Keratinocyte (primary cell): Measurements from ENCODE around the gene NHSL2. TPM values are rescaled to one million over a fixed set of nuclear protein-coding genes. Genes with fewer than 3 reads are reported as not detected.

Experiments used
- DNase-seq: peaks from one replicate; pipeline ENCODE4 v3.0.0-alpha.2; 2011; ENCODE audit warnings: low read depth, missing footprints, low spot score
- FAIRE-seq: peaks from 2 replicates; lab custom pipeline; 2011; peaks lifted over from hg19 to GRCh38; lab: Jason Lieb, UNC
- H2AFZ ChIP-seq: 2 replicates; pipeline ENCODE4 v1.6.0; 2012; ENCODE audit warnings: low read length, control low read depth, inconsistent platforms; ENCODE audit not compliant: control insufficient read depth
- H3K27ac ChIP-seq: 2 replicates; pipeline ENCODE4 v1.5.1; 2011; ENCODE audit warnings: low read length; ENCODE audit not compliant: control insufficient read depth, insufficient read depth
- H3K27me3 ChIP-seq: 3 replicates; pipeline ENCODE4 v1.6.0; 2011; ENCODE audit warnings: low read length; ENCODE audit not compliant: control insufficient read depth, insufficient read depth; ENCODE audit errors: extremely low read depth
- H3K36me3 ChIP-seq, 2 experiments: 2 replicates in 1 of 2; 3 replicates in 1 of 2; pipeline ENCODE4 v1.5.1; 2011; ENCODE audit warnings: low read length in 2 of 2, mild to moderate bottlenecking in 1 of 2; ENCODE audit not compliant: control insufficient read depth in 2 of 2, insufficient read depth in 2 of 2; ENCODE audit errors: extremely low read depth in 1 of 2
- H3K4me1 ChIP-seq: 3 replicates; pipeline ENCODE4 v1.5.1; 2011; ENCODE audit warnings: low read length; ENCODE audit not compliant: control insufficient read depth, insufficient read depth; ENCODE audit errors: extremely low read depth
- H3K4me2 ChIP-seq: 3 replicates; pipeline ENCODE4 v1.6.0; 2011; ENCODE audit warnings: low read depth, low read length; ENCODE audit not compliant: control insufficient read depth, insufficient read depth; ENCODE audit errors: extremely low read depth
- H3K4me3 ChIP-seq, 3 experiments: fragments of 200-600 bp in 1 of 3; sonication (generic) in 1 of 3; 2 replicates in 2 of 3; 3 replicates in 1 of 3; pipeline ENCODE4 v1.5.1; 2011 to 2016; ENCODE audit warnings: low read length in 3 of 3, mild to moderate bottlenecking in 3 of 3, control low read depth in 2 of 3, inconsistent platforms in 1 of 3, low read depth in 1 of 3, mixed read lengths in 1 of 3, mixed run types in 1 of 3, moderate library complexity in 1 of 3; ENCODE audit not compliant: control insufficient read depth in 2 of 3, insufficient read depth in 2 of 3; ENCODE audit errors: extremely low read depth in 1 of 3
- H3K79me2 ChIP-seq: 2 replicates; pipeline ENCODE4 v1.6.0; 2012; ENCODE audit warnings: low read length; ENCODE audit not compliant: control insufficient read depth, insufficient read depth
- H3K9ac ChIP-seq: 3 replicates; pipeline ENCODE4 v1.6.0; 2011; ENCODE audit warnings: low read length; ENCODE audit not compliant: control insufficient read depth, insufficient read depth; ENCODE audit errors: extremely low read depth
- H3K9me1 ChIP-seq: 3 replicates; pipeline ENCODE4 v1.6.0; 2011; ENCODE audit warnings: low read length; ENCODE audit not compliant: control insufficient read depth, insufficient read depth; ENCODE audit errors: extremely low read depth
- H3K9me3 ChIP-seq: 2 replicates; pipeline ENCODE4 v1.5.1; 2012; ENCODE audit warnings: low read depth, low read length; ENCODE audit not compliant: control insufficient read depth
- H4K20me1 ChIP-seq: 3 replicates; pipeline ENCODE4 v1.6.0; 2011; ENCODE audit warnings: low read length; ENCODE audit not compliant: control insufficient read depth, insufficient read depth; ENCODE audit errors: extremely low read depth
- EZH2 ChIP-seq: IDR thresholded peaks from one replicate; pipeline ENCODE4 v1.6.1; 2012; ENCODE audit warnings: inconsistent platforms, mild to moderate bottlenecking, low read length, moderate library complexity
- dilution Hi-C: fragments of 300-500 bp; cut with MboI; formaldehyde crosslinking; loops from one replicate; pipeline ENCODE4 v1.7.0; 2020; ENCODE audit warnings: low sequenced_read_pairs; ENCODE audit not compliant: extremely low pct_ligation_motif_present
- polyA plus RNA-seq, 5 experiments: library from polyadenylated mRNA; depleted of rRNA in 3 of 5; stranded (reverse) in 3 of 5; stranded (forward) in 1 of 5; unstranded in 1 of 5; fragments of >200 nt; gene quantifications; 1 replicate in 1 of 5; 2 replicates in 3 of 5; 3 replicates in 1 of 5; pipeline versions ENCODE4 v1.2.1 to v1.2.3, GENCODE V29; 2011 to 2012; ENCODE audit warnings: missing spikeins in 2 of 5, low read depth in 1 of 5, low replicate concordance in 1 of 5
- TF ChIP-seq, protein P1 (sequence below), 3 experiments: IDR thresholded peaks in 1 of 3; conservative IDR thresholded peaks in 1 of 3; optimal IDR thresholded peaks in 1 of 3; 2 replicates in 2 of 3; 3 replicates in 1 of 3; pipeline versions ENCODE3 to v1.5.1; 2011; ENCODE audit warnings: low read length in 3 of 3, mild to moderate bottlenecking in 3 of 3, moderate library complexity in 2 of 3, control low read depth in 1 of 3, inconsistent platforms in 1 of 3; ENCODE audit not compliant: insufficient read depth in 2 of 3; ENCODE audit errors: extremely low read depth in 1 of 3

NHSL2 gene
- polyA plus RNA-seq, 1 donor (not counting 4 experiments of a cell fraction or from before 2014, with no cell fraction given), result 0.04 TPM

DNA sequence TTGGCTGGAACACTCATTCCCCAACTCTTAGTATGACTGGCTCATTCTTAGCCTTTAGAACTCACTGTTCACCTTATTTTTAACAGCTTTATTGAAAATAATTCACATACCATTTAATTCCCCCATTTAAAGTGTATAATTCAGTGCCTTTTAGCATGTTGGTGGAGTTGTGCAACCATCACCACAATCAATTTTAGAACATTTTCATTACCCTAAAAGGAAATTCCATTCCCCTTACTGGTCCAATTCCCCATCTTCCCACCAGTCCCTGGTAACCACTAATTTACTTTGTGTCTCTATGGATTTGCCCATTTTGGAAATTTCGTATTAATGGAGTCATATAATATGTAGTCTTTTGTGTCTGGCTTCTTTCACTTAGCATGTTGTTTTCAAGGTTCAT, 19.7 kb downstream of the NHSL2 start:
- dilution Hi-C loops, result no loop called here
- H3K79me2 ChIP-seq, result no peaks in the 10 kb centered on the region
- H3K9ac ChIP-seq, result no peak overlapping the region
- FAIRE-seq (no peak), DNase-seq (no peak)
- H3K9me3 ChIP-seq, result no peaks in the 10 kb centered on the region
- H3K27ac ChIP-seq, result no peak overlapping the region
- H3K9me1 ChIP-seq, result no peaks in the 10 kb centered on the region
- TF ChIP-seq, protein P1, sequence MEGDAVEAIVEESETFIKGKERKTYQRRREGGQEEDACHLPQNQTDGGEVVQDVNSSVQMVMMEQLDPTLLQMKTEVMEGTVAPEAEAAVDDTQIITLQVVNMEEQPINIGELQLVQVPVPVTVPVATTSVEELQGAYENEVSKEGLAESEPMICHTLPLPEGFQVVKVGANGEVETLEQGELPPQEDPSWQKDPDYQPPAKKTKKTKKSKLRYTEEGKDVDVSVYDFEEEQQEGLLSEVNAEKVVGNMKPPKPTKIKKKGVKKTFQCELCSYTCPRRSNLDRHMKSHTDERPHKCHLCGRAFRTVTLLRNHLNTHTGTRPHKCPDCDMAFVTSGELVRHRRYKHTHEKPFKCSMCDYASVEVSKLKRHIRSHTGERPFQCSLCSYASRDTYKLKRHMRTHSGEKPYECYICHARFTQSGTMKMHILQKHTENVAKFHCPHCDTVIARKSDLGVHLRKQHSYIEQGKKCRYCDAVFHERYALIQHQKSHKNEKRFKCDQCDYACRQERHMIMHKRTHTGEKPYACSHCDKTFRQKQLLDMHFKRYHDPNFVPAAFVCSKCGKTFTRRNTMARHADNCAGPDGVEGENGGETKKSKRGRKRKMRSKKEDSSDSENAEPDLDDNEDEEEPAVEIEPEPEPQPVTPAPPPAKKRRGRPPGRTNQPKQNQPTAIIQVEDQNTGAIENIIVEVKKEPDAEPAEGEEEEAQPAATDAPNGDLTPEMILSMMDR (optimal IDR thresholded peaks at IDR 0.05 in 1 of 3, IDR thresholded peaks at IDR 0.05 in 1 of 3, conservative IDR thresholded peaks at IDR 0.05 in 1 of 3; ENCODE audit: extremely low read depth in 1 of 3, insufficient read depth in 2 of 3, low read length in 3 of 3), result no peak
- TF ChIP-seq EZH2, result no peak
- H3K36me3 ChIP-seq, result no peaks in the 10 kb centered on the region
- H3K4me3 ChIP-seq, result no peak overlapping the region
- H3K27me3 ChIP-seq, result peaks cover 5% of the 10 kb centered on the region
- H3K4me2 ChIP-seq, result no peak overlapping the region
- peaks cover 2% of the 10 kb centered on the region for H3K4me1 ChIP-seq
- no peak overlapping the region for H2AFZ ChIP-seq
- H4K20me1 ChIP-seq, result no peaks in the 10 kb centered on the region

DNA sequence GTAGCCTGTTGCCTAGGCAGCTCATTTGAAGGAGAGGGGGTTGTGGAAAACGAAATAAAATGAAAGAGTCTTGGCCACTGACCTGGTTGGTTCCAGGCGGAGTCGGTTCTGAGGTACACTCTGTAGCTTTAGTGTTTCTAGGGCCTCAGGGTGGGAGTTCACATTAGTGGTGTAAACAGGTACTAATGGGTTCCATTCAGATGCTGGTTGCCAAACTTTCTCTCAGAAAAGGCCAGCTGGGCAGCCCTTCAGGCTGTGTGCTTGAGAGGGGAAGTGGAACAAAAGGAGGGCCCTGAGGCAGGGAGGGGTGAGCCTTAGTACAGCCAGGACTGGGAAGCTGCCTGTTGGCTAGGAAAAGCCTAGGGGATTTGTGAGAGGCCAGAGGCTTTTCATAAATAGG, 24.8 kb downstream of the NHSL2 start:
- dilution Hi-C loops, result no loop called here
- H3K27me3 ChIP-seq, result peaks cover 30% of the 10 kb centered on the region
- FAIRE-seq, result no peak
- no peaks in the 10 kb centered on the region for H3K9me3 ChIP-seq
- no peaks in the 10 kb centered on the region for H4K20me1 ChIP-seq
- H3K4me1 ChIP-seq, result no peaks in the 10 kb centered on the region
- DNase-seq, result no peak
- H3K79me2 ChIP-seq, result no peaks in the 10 kb centered on the region
- no peak for TF ChIP-seq EZH2
- TF ChIP-seq, protein P1 (optimal IDR thresholded peaks at IDR 0.05 in 1 of 3, IDR thresholded peaks at IDR 0.05 in 1 of 3, conservative IDR thresholded peaks at IDR 0.05 in 1 of 3; ENCODE audit: extremely low read depth in 1 of 3, insufficient read depth in 2 of 3, low read length in 3 of 3), result no peak
- H3K9me1 ChIP-seq, result no peaks in the 10 kb centered on the region
- no peak overlapping the region for H3K27ac ChIP-seq
- H3K9ac ChIP-seq, result no peak overlapping the region
- H3K36me3 ChIP-seq, result no peaks in the 10 kb centered on the region
- no peak overlapping the region for H2AFZ ChIP-seq
- no peak overlapping the region for H3K4me3 ChIP-seq
- H3K4me2 ChIP-seq, result no peak overlapping the region
